ENCODE results near the gene TNIP2.

Gene TNIP2

DNA sequence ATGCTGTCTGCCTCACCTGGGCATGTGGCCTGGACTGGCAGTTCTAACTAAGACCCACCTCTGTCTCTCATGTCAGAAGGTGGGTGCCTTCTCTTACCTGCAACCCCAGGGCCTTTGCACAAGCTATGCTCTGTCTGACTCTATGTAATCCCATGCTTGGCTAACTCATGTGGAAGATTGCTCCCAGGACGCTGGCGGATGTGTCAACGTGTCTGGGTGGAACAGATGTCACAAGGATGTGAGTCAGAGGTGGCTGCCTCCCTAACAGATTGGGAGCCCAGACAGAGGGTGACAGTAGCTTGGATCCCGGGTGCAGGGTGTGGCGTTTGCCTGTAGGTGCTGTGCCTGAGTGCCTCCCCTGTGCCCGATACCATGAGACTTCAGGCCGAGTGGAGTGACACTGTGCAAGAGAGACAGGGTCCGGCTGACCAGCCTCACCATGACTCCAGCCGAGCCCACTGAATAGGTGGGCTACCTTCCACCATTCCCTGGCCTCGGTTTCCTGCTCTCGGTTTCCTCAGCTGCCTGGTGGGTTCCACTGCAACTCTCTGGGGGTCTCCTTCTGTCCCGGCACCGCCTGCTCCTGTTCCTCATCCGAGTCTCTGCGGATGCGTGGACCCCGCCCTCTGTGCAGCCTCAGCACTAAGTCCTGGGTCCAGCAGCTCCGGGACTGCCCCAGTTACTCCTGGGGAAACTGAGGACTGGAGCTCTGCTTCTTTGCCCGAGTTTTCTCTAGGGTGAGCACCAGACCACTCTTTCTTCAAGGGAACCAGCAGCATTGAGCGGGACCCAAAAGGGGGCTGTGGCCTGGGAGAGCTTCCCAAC, 47.7 kb upstream of the TNIP2 start:
- Histone ChIP-seq H2BK15ac (ENCODE audit: low read depth, poor library complexity, severe bottlenecking) (no peak overlapping the region), H3K4me1 (ENCODE audit: control insufficient read depth, insufficient read depth, low read depth, low read length) (peaks cover 64% of the 10 kb centered on the region), H3K4ac (ENCODE audit: low read depth in 1 of 2, low read length in 2 of 2) (no peak overlapping the region), H3K4me3 (ENCODE audit: insufficient read depth in 1 of 2, low read depth in 1 of 2, low read length in 2 of 2) (no peak overlapping the region), H2AK5ac (ENCODE audit: low read length, severe bottlenecking) (no peak overlapping the region), H2BK12ac (ENCODE audit: low read length in 2 of 2) (peak overlapping the region in 1 of 2 experiments; percentile 64), H3K9me3 (ENCODE audit: control insufficient read depth, low read length) (no peaks in the 10 kb centered on the region), H3K14ac (ENCODE audit: low read length in 2 of 2) (no peak overlapping the region), H3K23ac (ENCODE audit: low read length in 2 of 2) (no peak overlapping the region), H2BK5ac (ENCODE audit: low read depth, low read length, poor library complexity, severe bottlenecking) (no peak overlapping the region), H4K91ac (ENCODE audit: low read length) (no peak overlapping the region), H4K8ac (ENCODE audit: low read length) (no peak overlapping the region), H3K36me3 (ENCODE audit: control insufficient read depth in 1 of 2, insufficient read depth in 2 of 2, low read depth in 1 of 2, low read length in 2 of 2) (peaks cover 0 to 71% of the 10 kb centered on the region in 2 experiments), H3K79me1 (replicated peaks; ENCODE audit: low read length, poor library complexity, severe bottlenecking) (peaks cover 32% of the 10 kb centered on the region), H2AFZ (ENCODE audit: low read depth, low read length) (no peak overlapping the region), H2BK120ac (ENCODE audit: low read depth, low read length) (no peak overlapping the region), H3K27me3 (ENCODE audit: control insufficient read depth in 1 of 2, insufficient read depth in 1 of 2, low read length in 2 of 2) (no peaks in the 10 kb centered on the region), H3K4me2 (ENCODE audit: low read length, poor library complexity, severe bottlenecking) (no peak overlapping the region), H3K18ac (ENCODE audit: low read depth in 1 of 2, low read length in 2 of 2) (peak overlapping the region in 1 of 2 experiments; percentile 42), H3K27ac (ENCODE audit: low read length, poor library complexity, severe bottlenecking) (no peak overlapping the region), H3K9ac (ENCODE audit: low read length) (no peak overlapping the region)
- 95% methylated on average over 20 of the region's 20 CpGs for WGBS
- DNase-seq, result peak; percentile 57

GRCh38 chr4:2802618-2803531, 46.7 kb upstream of the TNIP2 start:
- Histone ChIP-seq H4K91ac (ENCODE audit: low read length) (peak overlapping the region; percentile 43), H3K9ac (ENCODE audit: low read length) (no peak overlapping the region), H3K4ac (ENCODE audit: low read depth in 1 of 2, low read length in 2 of 2) (peak overlapping the region in 1 of 2 experiments; percentile 35), H3K27me3 (ENCODE audit: control insufficient read depth in 1 of 2, insufficient read depth in 1 of 2, low read length in 2 of 2) (no peaks in the 10 kb centered on the region), H3K36me3 (ENCODE audit: control insufficient read depth in 1 of 2, insufficient read depth in 2 of 2, low read depth in 1 of 2, low read length in 2 of 2) (peaks cover 0 to 78% of the 10 kb centered on the region in 2 experiments), H2AK5ac (ENCODE audit: low read length, severe bottlenecking) (no peak overlapping the region), H4K8ac (ENCODE audit: low read length) (no peak overlapping the region), H3K14ac (ENCODE audit: low read length in 2 of 2) (no peak overlapping the region), H3K23ac (ENCODE audit: low read length in 2 of 2) (no peak overlapping the region), H2AFZ (ENCODE audit: low read depth, low read length) (no peak overlapping the region), H2BK5ac (ENCODE audit: low read depth, low read length, poor library complexity, severe bottlenecking) (no peak overlapping the region), H3K18ac (ENCODE audit: low read depth in 1 of 2, low read length in 2 of 2) (peak overlapping the region in 1 of 2 experiments; percentile 46), H3K9me3 (ENCODE audit: control insufficient read depth, low read length) (no peaks in the 10 kb centered on the region), H2BK15ac (ENCODE audit: low read depth, poor library complexity, severe bottlenecking) (no peak overlapping the region), H2BK12ac (ENCODE audit: low read length in 2 of 2) (peak overlapping the region in 1 of 2 experiments; percentile 70), H2BK120ac (ENCODE audit: low read depth, low read length) (no peak overlapping the region), H3K4me1 (ENCODE audit: control insufficient read depth, insufficient read depth, low read depth, low read length) (peaks cover 73% of the 10 kb centered on the region), H3K4me3 (ENCODE audit: insufficient read depth in 1 of 2, low read depth in 1 of 2, low read length in 2 of 2) (no peak overlapping the region), H3K79me1 (replicated peaks; ENCODE audit: low read length, poor library complexity, severe bottlenecking) (peaks cover 30% of the 10 kb centered on the region), H3K4me2 (ENCODE audit: low read length, poor library complexity, severe bottlenecking) (no peak overlapping the region), H3K27ac (ENCODE audit: low read length, poor library complexity, severe bottlenecking) (no peak overlapping the region)
- DNase-seq, result no peak
- 96% methylated on average over 27 of the region's 27 CpGs for WGBS

DNA sequence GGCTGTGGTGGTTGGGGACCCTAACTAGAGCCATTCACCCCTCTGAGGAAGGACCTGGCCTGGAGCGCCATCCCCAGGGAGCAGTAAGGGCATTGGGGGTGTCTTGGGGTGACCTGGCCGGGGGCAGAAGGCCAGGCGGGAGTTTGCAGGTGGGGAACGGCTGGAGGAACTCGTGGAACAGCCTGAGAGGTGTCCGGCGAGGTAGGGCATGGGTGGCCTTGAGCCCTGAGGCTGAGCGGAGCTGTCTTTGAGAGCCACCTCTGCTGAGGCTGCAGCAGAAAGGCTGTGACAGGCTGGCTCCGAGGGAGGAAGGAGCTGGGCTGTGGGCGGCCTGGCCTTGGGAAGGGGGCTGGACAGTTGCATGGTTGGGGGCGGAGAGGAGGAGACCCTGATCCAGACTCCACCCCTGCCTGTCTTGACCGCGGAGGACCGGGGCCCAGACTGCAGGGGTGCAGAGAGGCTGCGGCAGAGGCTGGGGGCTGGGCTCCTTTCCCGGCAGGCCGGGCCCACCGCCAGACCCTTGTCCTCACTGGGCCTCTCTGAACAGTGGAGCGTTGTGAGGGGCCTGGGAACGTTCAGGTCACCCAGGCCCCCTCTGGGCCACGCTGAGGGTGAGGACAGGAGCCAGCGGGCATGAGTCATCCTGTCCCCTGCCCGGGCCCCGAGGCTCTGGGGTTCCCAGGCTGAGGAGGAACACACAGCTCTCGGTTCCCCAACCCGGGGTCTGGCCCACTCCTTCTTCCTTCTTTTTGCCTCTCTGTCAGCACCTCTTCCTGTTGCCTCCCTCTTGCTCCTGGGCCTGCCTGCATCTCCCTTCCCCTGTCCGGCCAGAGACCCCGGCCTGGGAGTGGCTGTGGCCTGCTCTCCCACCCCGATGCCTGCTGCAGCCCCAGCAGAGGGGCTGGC, 44.8 kb upstream of the TNIP2 start:
- DNase-seq, result peak; percentile 90
- Histone ChIP-seq H3K79me1 (replicated peaks; ENCODE audit: low read length, poor library complexity, severe bottlenecking) (peaks cover 27% of the 10 kb centered on the region), H3K4ac (ENCODE audit: low read depth in 1 of 2, low read length in 2 of 2) (peak overlapping the region; percentile 94 to 96), H4K8ac (ENCODE audit: low read length) (peak overlapping the region; percentile 92), H2BK15ac (ENCODE audit: low read depth, poor library complexity, severe bottlenecking) (peak overlapping the region; percentile 92), H3K4me1 (ENCODE audit: control insufficient read depth, insufficient read depth, low read depth, low read length) (peaks cover 83% of the 10 kb centered on the region), H2BK12ac (ENCODE audit: low read length in 2 of 2) (peak overlapping the region; percentile 81 to 93), H4K91ac (ENCODE audit: low read length) (peak overlapping the region; percentile 99), H2AK5ac (ENCODE audit: low read length, severe bottlenecking) (peak overlapping the region; percentile 81), H3K23ac (ENCODE audit: low read length in 2 of 2) (peak overlapping the region in 1 of 2 experiments; percentile 95), H3K4me2 (ENCODE audit: low read length, poor library complexity, severe bottlenecking) (peak overlapping the region; percentile 26), H3K27me3 (ENCODE audit: control insufficient read depth in 1 of 2, insufficient read depth in 1 of 2, low read length in 2 of 2) (no peaks in the 10 kb centered on the region), H2AFZ (ENCODE audit: low read depth, low read length) (no peak overlapping the region), H3K4me3 (ENCODE audit: insufficient read depth in 1 of 2, low read depth in 1 of 2, low read length in 2 of 2) (peak overlapping the region in 1 of 2 experiments; percentile 33), H3K9ac (ENCODE audit: low read length) (peak overlapping the region; percentile 72), H3K14ac (ENCODE audit: low read length in 2 of 2) (peak overlapping the region in 1 of 2 experiments; percentile 98), H2BK120ac (ENCODE audit: low read depth, low read length) (peak overlapping the region; percentile 78), H3K18ac (ENCODE audit: low read depth in 1 of 2, low read length in 2 of 2) (peak overlapping the region; percentile 87 to 98), H3K27ac (ENCODE audit: low read length, poor library complexity, severe bottlenecking) (peak overlapping the region; percentile 93), H3K9me3 (ENCODE audit: control insufficient read depth, low read length) (no peaks in the 10 kb centered on the region), H3K36me3 (ENCODE audit: control insufficient read depth in 1 of 2, insufficient read depth in 2 of 2, low read depth in 1 of 2, low read length in 2 of 2) (peaks cover 0 to 73% of the 10 kb centered on the region in 2 experiments), H2BK5ac (ENCODE audit: low read depth, low read length, poor library complexity, severe bottlenecking) (peak overlapping the region; percentile 89)
- WGBS, result 22% methylated on average over 29 of the region's 29 CpGs
